Psoas muscle (tissue), 8 donors: Measurements from ENCODE around the gene ANXA6. TPM values are rescaled to one million over a fixed set of nuclear protein-coding genes. Genes with fewer than 3 reads are reported as not detected.
A peak's percentile ranks its signal among the peaks of the same experiment; 100 is the strongest.

ENCODE experiments used
- ATAC-seq, 4 donors: fragments of 200-7000 bp; cut with Tn5 transposase; one replicate each; pipeline ENCODE4 v1.9.1; 2020; ENCODE audit warnings: moderate library complexity in 3 of 4, mild to moderate bottlenecking in 2 of 4
- DNase-seq, 2 donors: peaks; one replicate each; pipeline ENCODE4 v3.0.0-alpha.2; 2020
- H3K27ac ChIP-seq: fragments of 200-600 bp; one replicate; pipeline ENCODE4 v1.8.0; 2022
- H3K27me3 ChIP-seq, 3 donors: fragments of 200-600 bp in 1 of 3; one replicate each; pipeline versions ENCODE4 v1.6.1 to v1.8.0; 2013 to 2022; ENCODE audit warnings: low read length in 2 of 3, mild to moderate bottlenecking in 2 of 3, moderate library complexity in 1 of 3; ENCODE audit not compliant: insufficient read depth in 3 of 3
- H3K36me3 ChIP-seq, 2 donors: fragments of 200-600 bp in 1 of 2; one replicate each; pipeline versions ENCODE4 v1.6.1 to v1.8.0; 2013 to 2022; ENCODE audit warnings: low read depth in 1 of 2, mild to moderate bottlenecking in 1 of 2, moderate library complexity in 1 of 2; ENCODE audit not compliant: insufficient read depth in 1 of 2
- H3K4me1 ChIP-seq: fragments of 200-600 bp; one replicate; pipeline ENCODE4 v1.8.0; 2022
- H3K4me3 ChIP-seq: fragments of 200-600 bp; one replicate; pipeline ENCODE4 v1.8.0; 2022; ENCODE audit warnings: mild to moderate bottlenecking
- H3K9me3 ChIP-seq: fragments of 200-600 bp; one replicate; pipeline ENCODE4 v1.8.0; 2022
- WGBS, 3 donors: extraction: QIAGEN DNeasy Blood & Tissue Kit; methylation state at CpG; one replicate each; pipeline versions ENCODE4 v1.1.6 to v1.1.7; 2013; 5-methylcytosine and 5-hydroxymethylcytosine counted together
- intact Hi-C, 2 donors: fragments of 100-400 bp; cut with DNase I; formaldehyde crosslinking; loops; one replicate each; pipeline versions ENCODE4 v1.11.0 to v1.14.2; 2022
- polyA plus RNA-seq, 3 donors: library from polyadenylated mRNA; stranded (reverse); fragments of 200-250 nt; gene quantifications; one replicate each; pipeline ENCODE4 v1.2.3, GENCODE V29; 2013
- total RNA-seq, 4 donors: library from RNA; stranded (reverse); fragmentation: NEBNext Ultra II Directional in 2 of 4; extraction: Animal tissue kit (Norgen Biotek cat#: 25700) in 2 of 4; gene quantifications; one replicate each; pipeline versions ENCODE4 v1.2.1 to v1.2.4, GENCODE V29; 2021 to 2023
- TF ChIP-seq, protein P1 (sequence below): fragments of 200-600 bp; IDR thresholded peaks from one replicate; pipeline ENCODE4 v1.8.0; 2022; ENCODE audit warnings: antibody characterized with exemption
- donor health status: healthy with polysubstance abuse.
- donor health status: DM: no; HTN: no; CAD: no; lungs with moderate emphysema.
- donor health status: Bipolar disorder and iron deficiency.
- donor health status: healthy.
- donor health status: DM: yes; HTN: yes; CAD: no.
- donor health status: DM: no; HTN: no; CAD: no.
- donor health status: DM: no; HTN: no; CAD: no.
- donor health status: DM: yes; HTN: yes; CAD: no.

Gene ANXA6
- total and polyA plus RNA-seq, 7 donors = 81.4 to 234 (median 133) TPM

GRCh38 chr5:151139646-151140045 is 17.9 kb downstream of the ANXA6 start:
- Histone ChIP-seq H3K27ac (peak overlapping the region; percentile 94), H3K4me1 (peaks cover 47% of the 10 kb centered on the region), H3K36me3 (peaks cover 11 to 66% of the 10 kb centered on the region in 2 donors), H3K9me3 (no peaks in the 10 kb centered on the region), H3K27me3 (no peaks in the 10 kb centered on the region), H3K4me3 (no peak overlapping the region)
- TF ChIP-seq, protein P1, sequence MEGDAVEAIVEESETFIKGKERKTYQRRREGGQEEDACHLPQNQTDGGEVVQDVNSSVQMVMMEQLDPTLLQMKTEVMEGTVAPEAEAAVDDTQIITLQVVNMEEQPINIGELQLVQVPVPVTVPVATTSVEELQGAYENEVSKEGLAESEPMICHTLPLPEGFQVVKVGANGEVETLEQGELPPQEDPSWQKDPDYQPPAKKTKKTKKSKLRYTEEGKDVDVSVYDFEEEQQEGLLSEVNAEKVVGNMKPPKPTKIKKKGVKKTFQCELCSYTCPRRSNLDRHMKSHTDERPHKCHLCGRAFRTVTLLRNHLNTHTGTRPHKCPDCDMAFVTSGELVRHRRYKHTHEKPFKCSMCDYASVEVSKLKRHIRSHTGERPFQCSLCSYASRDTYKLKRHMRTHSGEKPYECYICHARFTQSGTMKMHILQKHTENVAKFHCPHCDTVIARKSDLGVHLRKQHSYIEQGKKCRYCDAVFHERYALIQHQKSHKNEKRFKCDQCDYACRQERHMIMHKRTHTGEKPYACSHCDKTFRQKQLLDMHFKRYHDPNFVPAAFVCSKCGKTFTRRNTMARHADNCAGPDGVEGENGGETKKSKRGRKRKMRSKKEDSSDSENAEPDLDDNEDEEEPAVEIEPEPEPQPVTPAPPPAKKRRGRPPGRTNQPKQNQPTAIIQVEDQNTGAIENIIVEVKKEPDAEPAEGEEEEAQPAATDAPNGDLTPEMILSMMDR = no peak
- DNase-seq (no peak), ATAC-seq (no peak)
- 91 to 99% (median 93%) methylated on average over 3 of the region's 3 CpGs for WGBS, 3 donors
- intact Hi-C loops = no loop called here

- ATAC-seq (no peak), DNase-seq (no peak)
- WGBS, 3 donors = 88 to 92% (median 91%) methylated on average over 8 of the region's 8 CpGs
- peaks cover 41% of the 10 kb centered on the region for H3K4me1 ChIP-seq
- TF ChIP-seq, protein P1 = no peak
- H3K36me3 ChIP-seq = peaks cover 11 to 66% of the 10 kb centered on the region in 2 donors
- intact Hi-C loops = no loop called here
- H3K9me3 ChIP-seq = no peaks in the 10 kb centered on the region
- no peak overlapping the region for H3K4me3 ChIP-seq
- no peaks in the 10 kb centered on the region for H3K27me3 ChIP-seq
- H3K27ac ChIP-seq = peak overlapping the region; percentile 94
Observed at GRCh38 chr5:151139015-151139414, 18.6 kb downstream of the ANXA6 start.

- no peaks in the 10 kb centered on the region for H3K9me3 ChIP-seq
- H3K27ac ChIP-seq = no peak overlapping the region
- peaks cover 11 to 71% of the 10 kb centered on the region in 2 donors for H3K36me3 ChIP-seq
- H3K4me1 ChIP-seq = peaks cover 32% of the 10 kb centered on the region
- H3K27me3 ChIP-seq = no peaks in the 10 kb centered on the region
- no peak overlapping the region for H3K4me3 ChIP-seq
- ATAC-seq (no peak), DNase-seq (no peak)
- intact Hi-C loops = no loop called here
- 83 to 92% (median 88%) methylated on average over 1 of the region's 1 CpG for WGBS, 3 donors
- TF ChIP-seq, protein P1 = no peak
Observed at GRCh38 chr5:151138114-151138513, 19.5 kb downstream of the ANXA6 start.

DNA sequence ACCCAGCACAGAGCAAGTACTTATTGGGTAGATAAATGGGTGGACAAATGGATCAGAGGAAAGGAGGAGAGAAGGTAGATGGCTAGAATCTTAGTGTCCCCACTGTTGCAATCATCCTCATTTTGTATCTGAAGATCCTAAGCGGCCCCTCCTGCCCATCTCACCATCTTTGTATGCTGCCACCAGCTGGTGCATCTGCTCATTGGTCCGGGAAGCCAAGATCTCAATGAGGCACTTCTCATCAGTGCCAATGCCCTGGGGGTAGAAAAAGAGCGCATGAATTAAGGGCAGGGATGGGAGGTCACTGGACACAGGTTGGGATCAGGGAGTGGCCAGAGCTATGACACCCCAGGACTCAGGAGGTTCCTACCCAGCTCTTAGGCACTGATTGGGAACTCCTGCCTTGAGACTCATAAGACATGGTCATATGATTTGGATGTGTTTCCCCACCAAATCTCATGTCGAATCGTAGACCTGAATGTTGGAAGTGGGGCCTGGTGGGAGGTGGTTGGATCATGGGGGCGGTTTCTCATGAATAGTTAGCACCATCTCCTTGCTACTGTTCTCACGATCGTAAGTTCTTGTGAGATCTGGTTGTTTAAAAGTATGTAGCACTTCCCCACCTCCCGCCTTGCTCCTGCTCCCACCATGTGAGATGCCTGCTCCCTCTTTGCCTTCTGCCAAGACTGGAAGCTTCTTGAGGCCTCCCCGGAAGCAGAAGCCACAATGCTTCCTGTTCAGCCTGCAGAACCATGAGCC is 20.3 kb downstream of the ANXA6 start:
- 86 to 91% (median 86%) methylated on average over 10 of the region's 10 CpGs for WGBS, 3 donors
- intact Hi-C loops = no loop called here

More for the DNA sequence above, 20.3 kb downstream of the ANXA6 start:
- TF ChIP-seq, protein P1 = no peak
- Histone ChIP-seq H3K27me3 (no peaks in the 10 kb centered on the region), H3K4me3 (no peak overlapping the region), H3K27ac (no peak overlapping the region), H3K36me3 (peaks cover 11 to 79% of the 10 kb centered on the region in 2 donors), H3K9me3 (no peaks in the 10 kb centered on the region), H3K4me1 (peaks cover 23% of the 10 kb centered on the region)
- DNase-seq (no peak), ATAC-seq (no peak)
